IPS-15b (cell line): ENCODE results near the gene PRPF19.
A peak's percentile ranks its signal among the peaks of the same experiment; 100 is the strongest.
"Not testable (repeated sequence)": the region's sequence is repeated elsewhere in the genome, so short reads cannot be mapped to it uniquely, and the experiment has no call there.

ENCODE experiments used
- H3K27me3 ChIP-seq: one replicate; pipeline ENCODE4 v1.6.1; 2013; ENCODE audit warnings: low read length; ENCODE audit not compliant: control insufficient read depth, insufficient read depth
- H3K36me3 ChIP-seq: one replicate; pipeline ENCODE4 v1.6.1; 2013; ENCODE audit warnings: low read length; ENCODE audit not compliant: control insufficient read depth, insufficient read depth
- H3K4me1 ChIP-seq: one replicate; pipeline ENCODE4 v1.6.1; 2013; ENCODE audit warnings: mild to moderate bottlenecking, low read length; ENCODE audit not compliant: control insufficient read depth, insufficient read depth
- H3K4me3 ChIP-seq: one replicate; pipeline ENCODE4 v1.5.1; 2013; ENCODE audit warnings: low read depth, low read length
- H3K9ac ChIP-seq: one replicate; pipeline ENCODE4 v1.6.1; 2013; ENCODE audit warnings: low read depth, mild to moderate bottlenecking, low read length
- H3K9me3 ChIP-seq: one replicate; pipeline ENCODE4 v1.6.1; 2013; ENCODE audit warnings: mild to moderate bottlenecking, low read length; ENCODE audit not compliant: control insufficient read depth, insufficient read depth

Gene PRPF19

GRCh38 chr11:60912223-60912850 is 6.0 kb upstream of the PRPF19 start:
- peaks cover 9% of the 10 kb centered on the region for H3K4me1 ChIP-seq
- peaks cover 37% of the 10 kb centered on the region for H3K27me3 ChIP-seq
- no peak overlapping the region for H3K9ac ChIP-seq
- H3K36me3 ChIP-seq: no peaks in the 10 kb centered on the region
- H3K4me3 ChIP-seq: no peak overlapping the region
- no peaks in the 10 kb centered on the region for H3K9me3 ChIP-seq

GRCh38 chr11:60910711-60911380 is 4.5 kb upstream of the PRPF19 start:
- Histone ChIP-seq H3K4me1 (peaks cover 5% of the 10 kb centered on the region), H3K9ac (no peak overlapping the region), H3K9me3 (no peaks in the 10 kb centered on the region), H3K4me3 (no peak overlapping the region), H3K27me3 (peaks cover 37% of the 10 kb centered on the region), H3K36me3 (no peaks in the 10 kb centered on the region)

GRCh38 chr11:60910281-60910687 is 3.9 kb upstream of the PRPF19 start:
- Histone ChIP-seq H3K9ac (no peak overlapping the region), H3K4me3 (no peak overlapping the region), H3K27me3 (peaks cover 37% of the 10 kb centered on the region), H3K4me1 (peaks cover 4% of the 10 kb centered on the region), H3K36me3 (no peaks in the 10 kb centered on the region), H3K9me3 (no peaks in the 10 kb centered on the region)

- not testable (repeated sequence) for H3K9ac ChIP-seq, H3K4me1 ChIP-seq, H3K4me3 ChIP-seq, H3K9me3 ChIP-seq, H3K36me3 ChIP-seq
- peaks cover 32% of the 10 kb centered on the region for H3K27me3 ChIP-seq
Measured at GRCh38 chr11:60909680-60910280, 3.4 kb upstream of the PRPF19 start.

- Histone ChIP-seq H3K9ac (no peak overlapping the region), H3K4me3 (no peak overlapping the region), H3K4me1 (peaks cover 10% of the 10 kb centered on the region), H3K27me3 (peaks cover 31% of the 10 kb centered on the region), H3K9me3 (no peaks in the 10 kb centered on the region), H3K36me3 (no peaks in the 10 kb centered on the region)
Measured at GRCh38 chr11:60908803-60909202, 2.4 kb upstream of the PRPF19 start.

- H3K4me3 ChIP-seq: peak overlapping the region; percentile 90
Measured at GRCh38 chr11:60905551-60906113, 753 bp downstream of the PRPF19 start.

GRCh38 chr11:60905047-60905446 is 1.3 kb downstream of the PRPF19 start:
- Histone ChIP-seq H3K36me3 (peaks cover 28% of the 10 kb centered on the region), H3K27me3 (peaks cover 8% of the 10 kb centered on the region), H3K9me3 (no peaks in the 10 kb centered on the region), H3K9ac (peak overlapping the region; percentile 81), H3K4me3 (peak overlapping the region; percentile 90), H3K4me1 (peaks cover 7% of the 10 kb centered on the region)

More at GRCh38 chr11:60905551-60906113, 753 bp downstream of the PRPF19 start:
- H3K9me3 ChIP-seq: no peaks in the 10 kb centered on the region
- H3K36me3 ChIP-seq: peaks cover 24% of the 10 kb centered on the region
- H3K4me1 ChIP-seq: peaks cover 7% of the 10 kb centered on the region
- peaks cover 9% of the 10 kb centered on the region for H3K27me3 ChIP-seq
- H3K9ac ChIP-seq: peak overlapping the region; percentile 81

GRCh38 chr11:60902625-60903024 is 3.8 kb downstream of the PRPF19 start:
- H3K27me3 ChIP-seq: no peaks in the 10 kb centered on the region
- no peak overlapping the region for H3K4me3 ChIP-seq
- peaks cover 45% of the 10 kb centered on the region for H3K36me3 ChIP-seq
- H3K4me1 ChIP-seq: peaks cover 7% of the 10 kb centered on the region
- no peak overlapping the region for H3K9ac ChIP-seq
- no peaks in the 10 kb centered on the region for H3K9me3 ChIP-seq

GRCh38 chr11:60900673-60901404 is 5.5 kb downstream of the PRPF19 start:
- Histone ChIP-seq H3K9me3 (no peaks in the 10 kb centered on the region), H3K4me1 (peaks cover 7% of the 10 kb centered on the region), H3K27me3 (no peaks in the 10 kb centered on the region), H3K9ac (no peak overlapping the region), H3K4me3 (no peak overlapping the region), H3K36me3 (peaks cover 59% of the 10 kb centered on the region)

GRCh38 chr11:60899977-60900376 is 6.4 kb downstream of the PRPF19 start:
- H3K9ac ChIP-seq: no peak overlapping the region
- no peaks in the 10 kb centered on the region for H3K9me3 ChIP-seq
- no peaks in the 10 kb centered on the region for H3K27me3 ChIP-seq
- H3K36me3 ChIP-seq: peaks cover 63% of the 10 kb centered on the region
- no peak overlapping the region for H3K4me3 ChIP-seq
- peaks cover 3% of the 10 kb centered on the region for H3K4me1 ChIP-seq

GRCh38 chr11:60899046-60899936 is 7.1 kb downstream of the PRPF19 start:
- Histone ChIP-seq H3K4me3 (no peak overlapping the region), H3K9me3 (no peaks in the 10 kb centered on the region), H3K9ac (no peak overlapping the region), H3K4me1 (no peaks in the 10 kb centered on the region), H3K36me3 (peaks cover 67% of the 10 kb centered on the region), H3K27me3 (no peaks in the 10 kb centered on the region)
